Urinary bladder (tissue), 4 donors: ENCODE measurements around the gene PARP12. TPM values are rescaled to one million over a fixed set of nuclear protein-coding genes. Genes with fewer than 3 reads are reported as not detected.

Source experiments
- DNase-seq: peaks from one replicate; pipeline ENCODE4 v3.0.0-alpha.2; 2015; ENCODE audit errors: extremely low spot score
- H3K27ac ChIP-seq: one replicate; pipeline ENCODE4 v1.5.1; 2013; ENCODE audit warnings: low read depth, mild to moderate bottlenecking, moderate library complexity
- H3K36me3 ChIP-seq: one replicate; pipeline ENCODE4 v1.6.1; 2013; ENCODE audit warnings: mild to moderate bottlenecking, moderate library complexity; ENCODE audit not compliant: insufficient read depth
- H3K4me1 ChIP-seq: one replicate; pipeline ENCODE4 v1.6.1; 2013; ENCODE audit warnings: mild to moderate bottlenecking, moderate library complexity; ENCODE audit not compliant: insufficient read depth
- H3K4me3 ChIP-seq: one replicate; pipeline ENCODE4 v1.5.1; 2013; ENCODE audit warnings: low read depth, low read length
- WGBS: extraction: QIAGEN DNeasy Blood & Tissue Kit; methylation state at CpG from one replicate; pipeline ENCODE4 v1.1.7; 2013; 5-methylcytosine and 5-hydroxymethylcytosine counted together
- polyA plus RNA-seq: library from polyadenylated mRNA; stranded (reverse); fragments of 200-250 nt; gene quantifications from one replicate; pipeline ENCODE4 v1.2.3, GENCODE V29; 2013
- total RNA-seq: library from RNA; depleted of rRNA; stranded (reverse); fragments of >200 nt; gene quantifications from one replicate; pipeline ENCODE4 v1.2.3, GENCODE V29; 2014
- donor health status: healthy with polysubstance abuse.
- donor health status: healthy.

Gene PARP12
- total and polyA plus RNA-seq, 2 donors = 13.4 to 33.0 TPM

DNA sequence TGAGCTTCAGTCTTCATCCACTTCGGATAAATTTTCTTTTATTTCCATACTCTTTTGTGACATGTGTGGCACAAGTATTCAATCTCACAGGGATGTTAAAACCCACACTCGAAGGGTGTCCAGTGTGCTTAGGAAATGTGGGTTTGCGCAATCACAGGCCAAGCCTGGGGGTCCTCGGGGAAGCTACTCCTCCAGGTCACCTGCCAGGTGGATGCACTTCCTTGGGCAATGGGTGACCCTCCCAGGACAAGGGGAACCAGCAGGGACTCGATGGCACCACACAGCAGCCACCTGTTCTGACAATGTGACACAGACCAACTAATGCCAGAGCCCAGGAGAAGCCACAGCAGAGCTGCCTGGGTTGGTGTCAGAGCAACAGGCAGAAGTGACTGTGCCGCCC lies 39.0 kb downstream of the PARP12 start:
- Histone ChIP-seq H3K27ac (no peak overlapping the region), H3K4me3 (no peak overlapping the region), H3K36me3 (peaks cover 5% of the 10 kb centered on the region), H3K4me1 (no peaks in the 10 kb centered on the region)
- DNase-seq = no peak
- 91% methylated on average over 6 of the region's 6 CpGs for WGBS

DNA sequence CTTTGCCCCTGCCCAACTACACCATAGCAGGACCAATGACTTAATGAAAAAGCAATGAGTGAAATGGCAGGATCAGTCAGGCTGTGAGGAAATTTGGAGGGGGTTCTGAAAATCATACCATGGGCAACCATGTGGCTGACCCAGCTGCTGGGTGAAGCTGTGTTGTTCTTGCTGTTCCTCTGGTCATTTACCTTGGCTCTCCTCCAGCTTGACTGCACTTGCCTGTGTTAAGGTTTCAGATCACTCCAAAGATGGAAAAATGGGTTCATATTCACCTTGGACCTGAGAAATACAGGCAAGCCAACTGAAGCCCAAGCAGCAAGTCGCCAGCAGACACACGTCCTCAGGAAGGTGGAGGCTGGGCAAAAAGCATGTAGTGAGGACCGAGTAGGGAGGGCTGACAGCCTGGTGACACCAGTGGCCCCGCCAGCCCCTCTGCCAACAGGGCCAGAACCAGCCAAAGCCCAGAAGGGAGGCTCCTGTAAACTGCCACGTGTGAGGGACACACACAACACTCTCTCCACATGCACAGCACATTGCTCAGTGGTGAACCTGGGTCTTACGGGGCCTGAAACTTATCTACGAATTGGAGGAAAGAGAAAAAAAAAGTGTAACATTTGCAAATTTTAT lies 40.1 kb downstream of the PARP12 start:
- no peak overlapping the region for H3K27ac ChIP-seq
- H3K36me3 ChIP-seq = peaks cover 4% of the 10 kb centered on the region
- DNase-seq = no peak
- H3K4me1 ChIP-seq = no peaks in the 10 kb centered on the region
- WGBS = 90% methylated on average over 7 of the region's 7 CpGs
- no peak overlapping the region for H3K4me3 ChIP-seq

DNA sequence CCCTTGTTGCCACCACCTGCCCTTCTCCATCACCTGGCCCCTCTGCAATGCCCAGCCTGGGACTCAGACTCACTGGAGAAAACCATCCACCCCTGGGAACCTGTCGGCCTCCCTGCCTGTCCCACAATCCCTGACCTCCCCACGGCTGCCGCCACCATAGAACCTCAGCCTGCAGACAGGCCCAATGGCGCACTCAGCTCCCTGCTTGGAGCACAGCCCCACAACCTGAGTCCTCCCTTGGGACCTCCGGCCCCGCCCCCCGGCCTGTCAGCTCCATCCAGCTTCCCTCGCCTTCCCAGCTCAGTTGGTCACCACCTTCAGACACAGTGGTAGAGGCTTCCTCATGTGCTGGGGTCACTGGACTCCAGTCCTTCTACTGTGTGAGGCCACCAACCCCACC lies 41.1 kb downstream of the PARP12 start:
- H3K4me1 ChIP-seq = no peaks in the 10 kb centered on the region
- no peak overlapping the region for H3K27ac ChIP-seq
- DNase-seq = no peak
- H3K4me3 ChIP-seq = no peak overlapping the region
- H3K36me3 ChIP-seq = peaks cover 4% of the 10 kb centered on the region
- WGBS = 99% methylated on average over 8 of the region's 8 CpGs

DNA sequence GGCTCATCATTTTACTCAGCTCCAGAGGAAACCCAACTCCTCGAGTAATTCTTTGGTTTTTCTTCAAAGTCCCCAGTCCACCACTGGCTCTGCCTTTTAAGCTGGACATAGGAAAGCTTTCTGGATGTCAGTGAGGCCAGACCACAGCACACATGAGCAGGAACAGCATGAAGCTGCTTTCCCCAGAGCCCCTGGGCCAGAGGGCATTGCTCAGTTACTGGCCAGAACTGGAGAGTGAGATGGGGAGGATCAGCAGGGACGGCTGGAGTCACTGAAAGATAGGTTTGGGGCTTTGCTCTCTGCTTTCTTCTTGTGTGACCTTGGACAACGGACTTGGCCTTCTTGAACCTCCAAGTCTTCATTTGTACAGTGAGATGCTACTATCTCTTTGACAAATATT lies 43.1 kb downstream of the PARP12 start:
- DNase-seq = no peak
- H3K27ac ChIP-seq = no peak overlapping the region
- H3K36me3 ChIP-seq = peaks cover 3% of the 10 kb centered on the region
- H3K4me3 ChIP-seq = no peak overlapping the region
- H3K4me1 ChIP-seq = no peaks in the 10 kb centered on the region
- 78% methylated on average over 3 of the region's 3 CpGs for WGBS

DNA sequence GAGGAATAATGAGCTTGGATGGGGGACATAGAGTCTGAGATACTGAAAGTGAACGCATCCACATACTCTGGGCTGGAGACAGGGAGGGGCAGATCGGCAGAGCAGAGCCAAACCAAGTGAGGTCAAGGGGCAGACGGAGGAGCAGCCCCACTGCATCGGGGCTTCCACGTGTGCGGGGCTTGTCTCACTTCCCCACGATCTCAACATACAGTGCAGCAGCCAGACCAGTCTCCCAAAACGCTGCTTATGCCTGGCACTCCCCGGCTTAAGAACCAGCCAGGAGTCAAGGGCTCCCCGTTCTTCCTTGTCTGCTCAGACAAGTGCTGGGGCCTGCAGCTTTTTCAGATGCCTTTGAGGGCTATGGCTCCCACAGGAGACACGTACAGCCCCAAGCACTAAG lies 43.6 kb downstream of the PARP12 start:
- no peaks in the 10 kb centered on the region for H3K4me1 ChIP-seq
- DNase-seq = no peak
- H3K36me3 ChIP-seq = no peaks in the 10 kb centered on the region
- no peak overlapping the region for H3K4me3 ChIP-seq
- WGBS = 49% methylated on average over 11 of the region's 11 CpGs
- H3K27ac ChIP-seq = no peak overlapping the region

DNA sequence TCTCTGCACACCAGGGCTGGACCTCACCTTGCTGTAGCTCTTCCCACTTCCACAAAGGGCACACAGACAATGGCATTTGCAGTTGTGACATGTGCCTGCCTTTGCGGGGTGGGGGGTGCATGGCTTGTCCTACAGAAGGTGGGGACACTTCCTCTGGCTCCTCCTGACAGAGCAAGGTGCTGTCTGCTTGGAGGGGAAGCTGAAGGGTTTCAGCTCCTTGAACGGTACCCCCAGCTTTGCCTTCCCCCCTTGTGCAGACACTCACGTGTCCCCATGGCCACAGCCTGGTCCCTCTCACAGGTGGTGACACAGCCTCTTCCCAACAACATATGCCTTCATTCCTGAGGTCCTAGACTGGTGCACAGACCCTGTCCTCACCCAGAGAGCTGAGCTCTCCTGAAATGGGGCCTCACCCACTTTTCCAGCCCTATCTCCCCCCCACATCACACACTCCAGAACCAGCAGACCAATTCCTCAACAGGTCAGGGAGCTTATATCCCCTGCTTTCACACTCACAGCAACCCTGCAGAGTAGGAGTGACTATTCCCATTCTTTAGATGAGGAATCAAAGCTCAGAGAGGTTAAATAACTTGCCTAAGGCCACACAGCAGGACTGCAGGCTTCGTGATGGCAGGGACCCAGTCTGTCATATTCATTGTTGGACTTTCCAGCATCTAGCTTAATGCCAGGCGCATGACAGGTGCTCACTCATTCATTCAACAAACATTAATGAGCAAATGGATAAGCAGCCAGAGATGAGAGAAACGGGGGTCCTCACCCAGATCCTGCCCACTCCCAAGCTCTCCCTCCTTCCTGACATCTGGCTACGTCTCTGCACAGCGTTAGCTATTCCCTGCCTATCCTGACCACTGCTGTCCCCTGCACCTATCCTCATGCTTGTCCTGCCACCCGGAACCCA lies 44.4 kb downstream of the PARP12 start:
- Histone ChIP-seq H3K4me1 (no peaks in the 10 kb centered on the region), H3K27ac (no peak overlapping the region)
- WGBS = 83% methylated on average over 9 of the region's 9 CpGs

DNA sequence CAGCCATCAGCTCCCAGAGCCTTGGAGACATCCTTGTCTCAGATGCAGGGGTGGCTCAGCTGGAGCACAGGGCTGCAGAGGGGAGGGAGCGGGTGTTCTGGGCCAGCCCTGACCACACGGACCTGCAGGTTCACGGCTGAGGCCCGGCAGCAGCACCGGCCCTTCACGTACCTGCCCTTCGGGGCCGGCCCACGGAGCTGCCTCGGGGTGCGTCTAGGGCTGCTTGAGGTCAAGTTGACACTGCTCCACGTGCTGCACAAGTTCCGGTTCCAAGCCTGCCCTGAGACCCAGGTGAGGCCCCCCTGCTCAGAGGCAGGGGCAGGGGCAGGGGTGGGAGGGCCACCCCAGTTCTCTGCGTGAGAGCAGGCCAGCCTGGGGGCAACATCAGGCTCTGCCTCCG lies 45.2 kb downstream of the PARP12 start:
- Histone ChIP-seq H3K4me1 (no peaks in the 10 kb centered on the region), H3K36me3 (no peaks in the 10 kb centered on the region), H3K27ac (no peak overlapping the region), H3K4me3 (no peak overlapping the region)
- DNase-seq = no peak
- WGBS = 79% methylated on average over 15 of the region's 15 CpGs

More for the DNA sequence above, 44.4 kb downstream of the PARP12 start:
- H3K4me3 ChIP-seq = no peak overlapping the region
- no peak for DNase-seq
- no peaks in the 10 kb centered on the region for H3K36me3 ChIP-seq

DNA sequence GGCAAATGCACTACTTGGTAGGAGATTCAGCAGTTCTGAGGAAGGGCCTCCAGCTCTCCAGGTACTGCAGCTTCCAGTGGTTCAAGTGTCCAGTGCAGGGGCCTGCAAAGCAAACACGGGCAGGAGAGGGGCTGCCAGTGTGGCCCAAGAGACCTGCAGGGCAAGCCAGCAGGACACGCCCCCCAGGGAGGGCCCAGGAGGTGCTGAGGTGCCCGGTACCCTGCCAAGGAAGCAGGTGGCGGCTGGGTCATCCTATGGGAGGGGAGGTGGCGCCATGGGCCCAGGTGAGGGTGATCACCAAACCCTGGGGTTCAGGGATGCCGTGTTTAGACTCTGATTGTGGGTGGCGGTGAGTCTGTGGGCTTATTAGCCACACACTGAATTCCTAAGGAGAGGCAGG lies 45.7 kb downstream of the PARP12 start:
- Histone ChIP-seq H3K4me3 (no peak overlapping the region), H3K27ac (no peak overlapping the region), H3K4me1 (no peaks in the 10 kb centered on the region), H3K36me3 (no peaks in the 10 kb centered on the region)
- no peak for DNase-seq
- 90% methylated on average over 7 of the region's 7 CpGs for WGBS

DNA sequence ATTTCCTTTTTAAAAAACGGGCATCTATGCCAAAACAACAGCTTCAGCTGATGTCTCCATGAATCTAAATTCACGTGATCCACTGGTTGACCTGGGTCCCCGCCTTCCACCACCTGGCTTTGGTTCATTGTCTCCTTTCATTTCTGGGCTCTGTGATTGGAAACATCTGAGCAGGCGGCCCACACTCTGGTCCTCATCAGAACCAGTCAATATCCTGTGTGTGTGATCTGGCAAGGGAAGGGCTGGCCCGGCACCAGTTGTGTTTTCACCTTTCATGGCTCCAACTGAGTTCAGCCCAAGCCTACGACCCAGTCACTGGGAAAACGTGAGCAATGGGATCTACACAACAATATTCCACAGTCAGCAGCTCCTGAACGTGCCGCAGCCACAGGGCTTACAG lies 46.2 kb downstream of the PARP12 start:
- DNase-seq = no peak
- H3K4me3 ChIP-seq = no peak overlapping the region
- H3K36me3 ChIP-seq = no peaks in the 10 kb centered on the region
- H3K27ac ChIP-seq = no peak overlapping the region
- 83% methylated on average over 9 of the region's 9 CpGs for WGBS
- H3K4me1 ChIP-seq = no peaks in the 10 kb centered on the region

DNA sequence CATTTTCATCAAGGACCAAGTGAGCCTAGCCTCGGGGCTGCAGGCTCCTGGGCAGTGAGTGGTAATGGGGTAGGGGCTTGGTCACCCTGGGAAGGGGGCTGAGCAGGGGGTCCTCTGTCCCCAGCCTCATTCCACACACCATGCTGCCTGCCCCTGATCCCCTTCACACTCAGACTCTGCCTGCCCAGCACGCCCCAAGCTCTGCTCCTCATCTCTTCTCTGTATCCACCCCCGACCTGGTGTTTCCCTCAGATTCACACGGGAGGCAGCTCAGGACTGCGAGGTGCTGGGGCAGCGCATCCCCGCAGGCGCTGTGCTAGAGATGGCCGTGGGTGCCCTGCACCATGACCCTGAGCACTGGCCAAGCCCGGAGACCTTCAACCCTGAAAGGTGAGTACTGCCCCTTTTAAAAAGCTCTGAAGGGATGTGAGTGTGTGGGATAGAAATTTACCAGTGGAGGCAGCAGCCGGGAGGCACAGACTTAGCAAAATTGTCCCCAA lies 47.2 kb downstream of the PARP12 start:
- Histone ChIP-seq H3K27ac (no peak overlapping the region), H3K4me3 (no peak overlapping the region), H3K36me3 (no peaks in the 10 kb centered on the region), H3K4me1 (no peaks in the 10 kb centered on the region)
- DNase-seq = no peak
- WGBS = 89% methylated on average over 11 of the region's 11 CpGs

DNA sequence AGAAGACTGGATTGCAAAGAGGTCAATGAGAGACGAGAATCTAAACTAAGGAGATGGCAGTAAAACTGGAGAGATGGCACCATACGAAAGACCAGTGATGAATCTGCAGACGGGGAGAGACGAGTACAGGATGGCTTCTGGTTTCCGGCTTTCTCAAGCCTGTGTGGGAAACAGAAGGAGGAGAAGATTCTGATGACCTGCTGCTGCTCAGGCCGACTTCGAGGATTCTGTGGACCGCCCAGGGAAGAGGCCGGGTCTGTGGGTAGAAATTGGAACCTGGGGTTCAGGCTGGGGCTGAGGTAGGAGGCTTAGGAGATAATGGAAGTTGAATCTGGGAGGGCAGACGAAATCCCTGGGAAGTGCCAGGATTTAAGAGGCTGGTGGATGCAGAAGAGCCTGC lies 48.6 kb downstream of the PARP12 start:
- Histone ChIP-seq H3K36me3 (no peaks in the 10 kb centered on the region), H3K27ac (no peak overlapping the region), H3K4me3 (no peak overlapping the region), H3K4me1 (no peaks in the 10 kb centered on the region)
- 89% methylated on average over 10 of the region's 10 CpGs for WGBS
- DNase-seq = no peak

DNA sequence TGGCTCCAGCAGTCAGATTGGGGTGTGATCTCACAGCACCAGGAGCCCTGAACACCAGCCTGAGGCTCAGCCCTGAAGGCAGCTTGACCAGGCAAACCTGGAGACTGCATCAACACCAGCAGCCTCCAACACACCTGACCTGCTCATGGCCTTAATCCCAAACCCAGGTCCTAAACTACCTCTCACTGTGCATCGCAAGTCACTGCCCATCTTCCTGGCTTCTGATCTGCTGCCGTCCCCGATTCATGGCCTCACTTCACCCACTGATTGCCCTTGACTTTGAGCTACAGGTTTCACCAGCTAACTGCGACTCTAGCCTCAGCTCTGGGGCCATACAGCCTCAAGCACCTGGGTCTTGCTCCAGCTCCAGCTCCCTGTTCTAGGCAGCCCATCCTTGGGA lies 49.1 kb downstream of the PARP12 start:
- WGBS = 97% methylated on average over 4 of the region's 4 CpGs
- no peaks in the 10 kb centered on the region for H3K4me1 ChIP-seq
- no peak for DNase-seq
- H3K4me3 ChIP-seq = no peak overlapping the region
- H3K36me3 ChIP-seq = no peaks in the 10 kb centered on the region
- no peak overlapping the region for H3K27ac ChIP-seq

DNA sequence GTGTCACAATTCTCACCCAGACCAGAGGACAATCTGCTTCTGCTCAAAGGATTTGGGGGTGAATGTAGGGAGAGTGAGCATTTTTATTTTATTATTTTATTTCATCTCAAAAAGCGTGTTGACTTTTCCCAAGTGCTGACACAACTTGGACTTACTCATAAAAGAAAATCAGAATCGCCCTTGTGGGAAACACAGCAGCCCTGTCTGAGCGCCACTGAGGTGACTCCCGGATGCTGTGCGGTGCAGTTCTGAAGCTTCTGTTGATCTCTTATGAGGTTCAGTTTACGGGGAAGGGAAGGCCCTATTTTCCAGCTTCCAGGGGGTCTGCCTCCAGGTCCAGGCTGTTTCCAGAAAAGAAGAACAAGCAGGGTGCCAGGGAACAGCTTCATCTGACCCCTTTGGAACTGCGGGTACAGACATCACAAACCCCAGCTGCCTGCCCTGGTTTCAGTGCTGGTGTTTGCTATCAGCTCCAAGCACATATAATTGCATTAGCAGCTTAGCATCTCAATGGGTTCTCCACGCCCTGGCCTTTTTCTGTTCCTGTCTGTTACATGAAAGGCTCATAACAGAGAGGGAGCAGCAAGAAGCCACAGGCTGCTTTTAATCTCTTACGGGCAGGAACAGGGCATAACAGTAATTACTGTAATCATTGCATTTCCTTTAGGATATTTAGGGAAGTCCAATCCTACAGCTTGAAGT lies 52.4 kb downstream of the PARP12 start:
- H3K4me3 ChIP-seq = no peak overlapping the region
- no peak overlapping the region for H3K27ac ChIP-seq
- no peaks in the 10 kb centered on the region for H3K36me3 ChIP-seq
- 82% methylated on average over 9 of the region's 9 CpGs for WGBS
- H3K4me1 ChIP-seq = no peaks in the 10 kb centered on the region
- DNase-seq = no peak

DNA sequence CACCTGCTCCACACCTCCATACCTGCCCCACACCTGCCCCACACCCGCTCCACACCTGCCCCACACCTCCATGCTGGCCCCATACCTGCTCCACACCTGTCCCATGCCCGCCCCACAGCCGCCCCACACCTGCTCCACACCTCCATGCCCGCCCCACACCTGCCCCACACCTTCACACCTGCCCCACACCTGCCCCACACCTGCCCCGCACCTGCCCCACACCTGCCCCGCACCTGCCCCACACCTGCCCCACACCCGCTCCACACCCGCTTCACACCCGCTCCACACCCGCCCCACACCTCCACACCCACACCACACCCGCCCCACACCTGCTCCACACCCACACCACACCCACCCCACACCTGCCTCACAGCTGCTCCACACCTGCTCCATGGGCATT lies 53.0 kb downstream of the PARP12 start:
- no peaks in the 10 kb centered on the region for H3K36me3 ChIP-seq
- no peak overlapping the region for H3K27ac ChIP-seq
- no peaks in the 10 kb centered on the region for H3K4me1 ChIP-seq
- no peak for DNase-seq
- WGBS = 94% methylated on average over 11 of the region's 11 CpGs
- no peak overlapping the region for H3K4me3 ChIP-seq
